NCI-H748 (cell line): ENCODE results near the gene MED9.
"Not testable (repeated sequence)": the region's sequence is repeated elsewhere in the genome, so short reads cannot be mapped to it uniquely, and the experiment has no call there.

Source experiments
- DNase-seq: peaks from one replicate; lab custom pipeline; 2025; ENCODE audit not compliant: unreplicated experiment; lab: John Stamatoyannopoulos, UW

MED9 gene

DNA sequence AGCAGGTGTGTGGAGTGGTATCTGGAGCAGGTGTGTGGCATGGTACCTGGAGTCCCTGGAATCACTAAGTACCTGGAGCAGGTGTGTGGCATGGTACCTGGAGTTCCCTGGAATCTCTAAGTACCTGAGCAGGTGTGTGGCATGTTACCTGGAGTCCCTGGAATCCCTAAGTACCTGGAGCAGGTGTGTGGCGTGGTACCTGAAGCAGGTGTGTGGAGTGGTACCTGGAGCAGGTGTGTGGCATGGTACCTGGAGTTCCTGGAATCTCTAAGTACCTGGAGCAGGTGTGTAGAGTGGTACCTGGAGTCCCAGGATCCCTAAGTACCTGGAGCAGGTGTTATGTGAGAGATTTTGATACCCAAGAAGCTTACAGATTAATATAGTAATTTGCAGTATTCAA lies 22.1 kb upstream of the MED9 start:
- peak; percentile 70 for DNase-seq

DNA sequence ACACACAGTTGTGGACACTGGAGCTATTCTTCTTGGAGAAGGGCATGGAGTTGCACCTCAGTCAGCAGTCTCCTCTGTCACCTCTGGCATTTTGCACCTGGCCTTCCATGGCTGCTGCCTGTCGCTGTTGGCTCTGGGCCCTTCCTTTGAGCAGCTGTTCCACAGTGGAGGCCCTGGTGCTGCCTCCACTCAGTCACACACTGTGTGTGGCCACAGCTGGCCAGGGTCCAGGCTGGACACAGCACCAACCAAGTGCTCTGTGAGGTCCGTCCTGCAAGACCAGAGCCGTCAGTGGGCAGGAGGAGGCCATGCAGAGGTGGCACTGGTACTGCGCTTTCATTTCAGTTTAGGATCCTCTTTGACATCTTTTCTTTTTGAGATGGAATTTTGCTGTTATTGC lies 21.6 kb upstream of the MED9 start:
- DNase-seq, result peak; percentile 49

DNA sequence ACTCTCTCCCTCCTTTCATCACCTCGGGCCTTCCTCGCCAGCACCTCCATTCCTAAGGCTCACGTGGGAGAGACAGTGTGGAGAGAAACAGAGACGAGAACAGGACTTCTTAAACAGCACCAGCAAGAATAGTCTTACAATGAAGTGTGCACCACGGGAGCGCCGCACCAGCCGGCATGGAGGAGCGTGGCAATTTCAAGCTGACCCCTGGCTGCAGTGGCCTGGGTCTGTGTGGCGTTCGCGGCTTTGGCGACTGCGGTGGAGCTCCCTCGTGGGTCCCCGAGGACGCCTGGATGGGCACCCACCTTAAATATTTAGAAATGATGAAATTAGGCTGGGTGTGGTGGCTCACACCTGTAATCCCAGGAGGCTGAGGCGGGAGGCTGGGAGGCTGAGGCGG lies 20.5 kb upstream of the MED9 start:
- DNase-seq, result no peak

- DNase-seq, result no peak
These were observed 19.1 kb upstream of the MED9 start for GRCh38 chr17:17457680-17458079.

DNA sequence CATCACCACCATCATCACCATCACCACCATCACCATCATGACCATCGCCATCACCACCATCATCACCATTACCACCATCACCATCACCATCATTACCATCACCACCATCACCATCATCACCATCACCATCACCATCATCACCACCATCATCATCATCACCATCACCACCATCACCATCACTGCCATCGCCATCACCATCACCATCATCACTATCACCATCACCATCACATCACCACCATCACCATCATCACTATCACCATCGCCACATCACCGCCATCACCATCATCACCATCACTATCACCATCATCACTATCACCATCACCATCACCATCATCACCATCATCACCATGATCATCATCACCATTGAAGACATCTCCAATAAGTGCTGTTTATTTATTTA lies 16.8 kb upstream of the MED9 start:
- no peak for DNase-seq

- DNase-seq, result no peak
These were observed 14.6 kb upstream of the MED9 start for GRCh38 chr17:17462048-17462824.

DNA sequence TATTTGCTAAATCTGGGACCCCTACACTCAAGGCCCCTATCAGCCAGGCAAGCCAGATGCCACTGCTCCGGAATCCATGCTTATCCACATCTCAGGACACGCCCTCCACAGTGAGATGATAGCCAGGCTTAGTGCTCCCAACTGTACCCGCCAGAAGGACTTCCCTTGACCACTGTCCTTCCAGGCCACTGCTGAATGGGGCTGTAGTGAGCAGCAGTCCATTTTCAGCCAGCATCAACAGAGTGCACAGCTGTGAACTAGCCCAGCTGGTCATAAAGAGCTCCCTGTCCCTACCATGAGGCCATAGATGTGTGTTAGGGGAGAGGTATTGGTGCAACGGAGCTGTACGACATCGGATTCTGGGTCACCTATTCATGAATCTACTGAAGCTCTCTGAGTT lies 13.0 kb upstream of the MED9 start:
- DNase-seq, result no peak

- DNase-seq, result not testable (repeated sequence)
These were observed 10.9 kb upstream of the MED9 start for GRCh38 chr17:17465878-17466277.

- no peak for DNase-seq
These were observed 10.3 kb upstream of the MED9 start for GRCh38 chr17:17466511-17466910.

GRCh38 chr17:17467016-17467415 lies 9.8 kb upstream of the MED9 start:
- DNase-seq, result no peak

DNA sequence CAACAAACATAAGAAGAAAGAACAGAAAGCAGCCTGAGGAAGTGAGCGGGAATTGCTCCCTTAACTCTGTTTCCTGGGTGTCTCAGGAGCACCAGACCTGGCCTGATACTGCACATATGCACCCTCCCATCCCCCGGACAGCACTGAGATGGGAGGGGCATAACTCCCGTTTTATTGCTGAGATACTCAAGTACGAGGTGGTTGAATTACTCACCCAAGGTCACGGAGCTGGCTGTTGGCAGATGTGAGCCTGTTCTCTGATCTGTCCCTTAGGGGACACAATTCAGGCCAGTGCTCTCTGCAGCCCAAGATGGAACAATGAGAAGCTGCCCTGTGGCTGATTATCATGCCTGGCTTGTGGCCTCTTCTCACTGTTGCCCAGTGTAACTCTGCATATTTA lies 9.1 kb upstream of the MED9 start:
- no peak for DNase-seq

DNA sequence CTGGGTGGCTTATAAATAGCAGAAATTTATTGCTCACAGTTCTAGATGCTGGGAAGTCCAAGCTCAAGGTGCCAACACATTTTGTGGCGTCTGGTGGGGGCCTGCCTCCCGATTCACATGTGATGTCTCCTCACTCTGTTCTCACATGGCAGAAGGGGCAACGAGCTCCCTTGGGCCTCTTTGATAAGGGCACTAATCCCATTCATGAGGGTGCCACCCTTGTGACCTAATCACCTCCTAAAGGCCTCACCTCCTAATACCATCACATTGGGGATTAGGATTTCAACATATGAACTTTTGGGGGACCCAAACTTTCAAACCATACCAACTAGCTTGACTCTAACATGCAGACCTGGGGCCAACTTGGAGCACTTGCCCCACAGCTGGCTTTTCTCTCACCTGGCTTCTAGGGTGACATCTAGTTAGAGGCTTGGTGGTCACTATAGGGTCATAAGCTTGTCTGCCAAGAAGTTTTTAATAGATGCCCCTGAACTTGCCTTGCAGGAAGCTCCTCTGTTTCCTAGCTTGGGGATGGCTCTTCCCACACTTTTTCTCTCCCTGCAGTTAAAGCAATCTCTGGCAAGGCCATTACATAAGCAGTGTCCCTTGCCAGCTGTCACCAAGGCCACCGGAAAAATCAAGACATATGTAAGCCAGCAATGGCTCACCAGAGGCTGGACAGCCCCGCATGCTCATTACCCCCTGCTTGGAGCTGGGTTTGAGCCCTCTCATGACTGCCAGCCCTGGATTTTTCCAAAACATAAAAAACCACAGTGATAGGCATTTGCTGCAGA lies 8.4 kb upstream of the MED9 start:
- DNase-seq, result no peak

- DNase-seq, result no peak
These were observed 7.4 kb upstream of the MED9 start for GRCh38 chr17:17469358-17469757.

DNA sequence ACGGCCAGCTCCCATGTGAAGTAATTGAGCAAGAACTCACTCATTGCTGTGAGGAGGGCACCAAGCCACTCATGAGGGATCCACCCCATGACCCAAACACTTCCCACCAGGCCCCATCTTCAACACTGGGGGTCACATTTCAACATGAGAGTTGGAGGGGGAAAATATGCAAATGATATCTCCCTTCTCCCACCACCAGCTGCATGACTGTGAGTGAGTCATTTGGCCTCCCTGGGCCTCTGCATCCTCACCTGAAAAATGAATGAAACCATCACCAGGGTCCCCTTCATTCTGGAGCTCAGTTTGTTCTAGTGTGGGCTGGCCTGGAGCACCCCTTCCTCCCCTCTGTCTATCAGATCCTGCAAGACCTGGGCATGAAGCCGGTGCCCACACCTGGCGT lies 6.8 kb upstream of the MED9 start:
- DNase-seq, result no peak

DNA sequence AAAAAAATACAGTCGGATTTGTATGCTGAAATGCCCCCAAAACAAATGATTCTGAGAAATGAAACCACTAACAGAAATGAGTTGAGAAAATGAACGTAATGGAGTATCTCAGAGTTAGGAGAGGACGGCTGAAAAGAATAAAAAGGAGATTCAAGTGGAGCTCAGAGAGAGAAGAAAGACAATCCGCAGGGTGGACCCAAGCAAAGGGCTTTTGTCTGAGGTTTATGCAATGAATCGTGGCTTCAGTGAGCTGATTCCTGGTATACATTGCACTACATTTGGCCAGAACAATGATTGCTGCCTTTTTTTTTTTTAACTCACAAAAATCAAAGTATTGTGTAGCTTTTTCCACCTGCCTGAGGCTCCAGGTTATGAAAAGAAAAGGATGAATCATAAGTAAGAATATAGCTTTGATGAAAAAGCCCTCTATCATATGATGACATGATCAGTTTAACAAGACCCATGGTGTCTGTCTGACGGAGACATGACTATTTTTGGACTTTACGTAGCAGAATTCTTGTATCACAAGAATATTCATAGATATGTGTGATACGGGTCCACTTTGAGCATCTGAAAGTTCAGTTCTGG lies 4.4 kb upstream of the MED9 start:
- DNase-seq, result no peak

DNA sequence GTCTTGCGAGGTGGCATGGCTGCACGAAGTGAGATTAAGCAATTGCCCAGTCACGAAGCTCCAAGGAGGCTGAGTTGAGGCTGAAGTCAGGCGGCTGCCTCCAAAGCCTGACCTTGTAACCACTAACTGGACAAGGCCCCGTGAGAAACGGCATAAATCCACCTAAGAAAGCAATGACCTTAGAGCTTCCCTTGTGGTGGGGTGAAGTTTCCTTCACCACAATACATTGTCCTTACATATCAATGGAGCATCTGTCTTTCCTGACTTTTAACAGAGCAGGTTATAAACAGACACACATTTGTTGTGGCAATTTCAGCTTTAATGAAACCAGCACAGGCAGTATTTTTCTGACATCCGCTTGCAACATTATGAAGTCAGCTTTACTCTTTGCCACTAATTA lies 2.5 kb upstream of the MED9 start:
- no peak for DNase-seq

- no peak for DNase-seq
These were observed 2.4 kb downstream of the MED9 start for GRCh38 chr17:17479209-17479608.

- no peak for DNase-seq
These were observed 3.9 kb downstream of the MED9 start for GRCh38 chr17:17480593-17481148.

DNA sequence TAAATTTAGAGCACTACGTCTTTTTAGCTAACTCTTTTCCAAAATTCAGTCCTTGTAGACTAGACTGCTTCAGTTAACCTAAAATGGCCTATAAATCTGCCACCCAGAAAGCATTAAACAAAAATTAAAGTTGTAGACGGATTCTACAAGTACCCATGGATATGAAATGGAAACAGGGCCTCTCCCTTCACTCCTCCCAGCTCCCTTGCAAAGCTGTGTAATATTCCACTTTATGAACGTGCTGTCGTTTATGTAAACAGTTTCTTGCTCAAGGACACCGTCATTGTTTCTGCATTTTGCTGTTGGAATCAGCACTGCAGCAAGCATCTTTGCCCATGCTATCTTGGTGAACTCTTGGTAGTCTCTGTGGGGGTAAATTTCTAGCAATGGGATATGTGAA lies 5.1 kb downstream of the MED9 start:
- no peak for DNase-seq

DNA sequence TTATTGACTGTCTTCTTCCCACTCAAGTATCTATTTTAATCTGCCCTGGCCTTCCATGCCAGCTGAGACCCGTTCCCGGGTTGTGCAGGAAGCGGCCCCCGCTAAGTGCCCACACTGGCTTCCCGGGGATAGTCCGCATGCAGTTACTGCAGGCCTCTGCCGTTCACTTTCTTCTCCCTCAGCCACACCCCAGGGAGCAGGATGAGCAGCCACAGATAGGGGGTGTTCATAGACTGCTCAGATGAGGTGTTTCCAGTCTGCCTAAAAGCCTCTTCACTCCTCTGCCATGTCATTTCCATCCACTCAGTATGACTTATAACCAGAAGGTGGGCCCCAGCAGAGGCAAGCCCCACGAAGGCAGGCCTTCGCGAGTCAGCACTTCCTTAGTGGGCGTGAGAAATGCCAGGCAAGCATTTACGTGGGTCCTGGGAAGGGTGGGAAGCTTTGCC lies 7.7 kb downstream of the MED9 start:
- no peak for DNase-seq

GRCh38 chr17:17485420-17485819 lies 8.6 kb downstream of the MED9 start:
- DNase-seq, result no peak

- not testable (repeated sequence) for DNase-seq
These were observed 9.6 kb downstream of the MED9 start for GRCh38 chr17:17486416-17486815.
